HG03520 (cell line): Measurements from ENCODE around the gene N4BP2.
A peak's percentile ranks its signal among the peaks of the same experiment; 100 is the strongest.
"Not testable (repeated sequence)": the region's sequence is repeated elsewhere in the genome, so short reads cannot be mapped to it uniquely, and the experiment has no call there.

Experiments used
- ATAC-seq: cut with Tn5 transposase; IDR thresholded peaks from one replicate; pipeline ENCODE4 v1.9.1; 2021; ENCODE audit warnings: mild to moderate bottlenecking, moderate library complexity; ENCODE audit not compliant: unreplicated experiment

Gene N4BP2

DNA sequence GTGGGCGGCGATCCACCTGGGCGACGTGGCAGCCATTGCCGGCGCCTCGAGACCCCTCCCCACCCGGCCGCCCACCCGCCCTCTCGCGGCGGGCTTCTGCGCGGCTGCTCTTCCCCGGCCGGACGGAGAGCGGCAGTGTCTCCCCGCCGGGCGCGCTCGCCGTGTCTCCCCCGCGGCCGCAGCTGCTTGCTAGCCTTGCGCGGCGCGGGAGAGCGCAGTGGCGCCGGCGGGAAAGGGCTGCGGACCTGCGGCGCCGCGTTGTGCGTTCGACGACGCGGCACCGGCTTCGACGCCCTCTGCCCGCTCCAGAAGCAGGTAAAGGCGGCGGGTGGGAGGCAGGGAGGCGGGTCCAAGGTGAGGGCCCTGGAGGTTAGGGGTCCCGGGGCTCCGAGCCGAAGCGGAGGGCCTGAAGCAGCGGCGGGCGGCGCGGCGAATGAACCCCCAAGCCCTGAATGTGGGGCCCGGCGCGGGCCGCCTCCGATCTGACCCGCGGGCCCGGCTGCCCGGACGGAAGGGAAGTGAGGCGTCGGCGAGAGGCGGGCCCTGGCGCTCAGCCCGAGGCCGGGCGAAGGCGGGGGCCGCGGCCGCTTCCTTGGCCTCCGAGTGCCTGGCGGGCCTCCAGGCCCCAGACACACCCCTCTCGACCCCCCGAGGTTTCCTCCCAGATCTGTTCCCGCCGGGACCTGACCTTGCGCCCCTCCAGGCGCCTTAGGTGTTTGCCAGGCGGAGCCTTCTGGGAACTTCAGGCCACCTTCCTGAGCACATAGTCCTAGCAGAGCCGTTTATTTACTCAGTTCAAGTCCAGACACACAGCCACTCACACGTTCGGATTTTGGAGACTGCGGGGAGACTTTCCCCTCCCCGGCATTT, at the start of gene N4BP2:
TSS of gene N4BP2 (plus strand) at position 135 of the 870 bp plus-strand sequence. CDS start 40,491 bp downstream, outside the sequence.
- ATAC-seq: peak; percentile 43

DNA sequence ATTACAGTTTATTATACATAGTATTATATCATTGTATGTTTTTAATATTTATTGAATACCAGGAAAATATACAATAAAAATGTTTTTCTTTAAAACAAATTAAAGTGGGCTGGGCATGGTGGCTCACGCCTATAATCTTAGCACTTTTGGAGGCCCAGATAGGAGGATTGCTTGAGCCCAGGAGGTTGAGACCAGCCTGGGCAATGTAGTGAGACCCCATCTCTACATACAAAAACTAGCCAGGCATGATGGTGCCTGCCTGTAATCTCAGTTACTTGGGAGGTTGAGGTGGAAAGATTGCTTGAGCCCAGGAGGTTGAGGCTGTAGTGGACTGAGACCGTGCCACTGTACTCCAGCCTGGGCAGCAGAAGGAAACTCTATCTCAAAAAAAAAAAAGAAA, 40.6 kb upstream of the N4BP2 start:
- no peak for ATAC-seq

DNA sequence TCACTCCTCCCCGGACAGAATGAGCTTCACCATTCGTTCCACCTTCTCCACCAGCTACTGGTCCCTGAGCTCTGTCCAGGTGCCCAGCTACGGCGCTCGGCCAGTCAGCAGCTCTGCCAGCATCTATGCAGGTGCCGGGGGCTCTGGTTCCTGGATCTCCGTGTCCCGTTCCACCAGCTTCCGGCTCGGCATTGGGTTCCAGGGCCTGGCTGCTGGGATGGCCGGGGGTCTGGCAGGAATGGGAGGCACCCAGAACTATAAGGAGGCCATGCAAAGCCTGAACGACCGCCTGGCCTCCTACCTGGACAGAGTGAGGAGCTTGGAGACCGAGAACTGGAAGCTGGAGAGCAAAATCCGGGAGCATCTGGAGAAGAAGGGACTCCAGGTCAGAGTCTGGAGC, 36.4 kb upstream of the N4BP2 start:
- no peak for ATAC-seq

DNA sequence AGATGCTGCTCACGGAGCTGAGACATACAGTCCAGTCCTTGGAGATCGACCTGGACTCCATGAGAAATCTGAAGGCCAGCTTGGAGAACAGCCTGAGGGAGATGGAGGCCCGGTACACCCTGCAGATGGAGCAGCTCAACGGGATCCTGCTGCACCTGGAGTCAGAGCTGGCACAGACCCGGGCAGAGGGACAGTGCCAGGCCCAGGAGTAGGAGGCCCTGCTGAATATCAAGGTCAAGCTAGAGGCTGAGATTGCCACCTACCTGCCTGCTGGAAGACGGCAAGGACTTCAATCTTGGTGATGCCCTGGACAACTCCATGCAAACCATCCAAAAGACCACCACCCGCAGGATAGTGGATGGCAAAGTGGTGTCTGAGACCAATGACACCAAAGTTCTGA, 35.5 kb upstream of the N4BP2 start:
- ATAC-seq: not testable (repeated sequence)

DNA sequence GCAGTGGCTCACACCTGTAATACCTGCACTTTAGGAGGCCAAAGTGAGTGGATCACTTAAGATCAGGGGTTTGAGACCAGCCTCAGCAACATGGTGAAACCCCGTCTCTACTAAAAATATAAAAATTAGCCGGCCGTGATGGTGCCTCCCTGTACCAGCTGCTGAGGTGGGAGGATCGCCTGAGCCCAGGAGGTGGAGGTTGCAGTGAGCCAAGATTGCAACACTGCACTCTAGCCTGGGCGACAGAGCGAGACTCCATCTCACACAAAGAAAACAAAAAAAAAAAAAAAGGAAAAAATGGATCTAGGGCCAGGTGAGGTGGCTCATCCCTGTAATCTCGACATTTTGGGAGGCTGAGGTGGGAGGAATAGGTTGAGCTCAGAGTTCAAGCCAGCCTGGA, 32.6 kb upstream of the N4BP2 start:
- not testable (repeated sequence) for ATAC-seq

DNA sequence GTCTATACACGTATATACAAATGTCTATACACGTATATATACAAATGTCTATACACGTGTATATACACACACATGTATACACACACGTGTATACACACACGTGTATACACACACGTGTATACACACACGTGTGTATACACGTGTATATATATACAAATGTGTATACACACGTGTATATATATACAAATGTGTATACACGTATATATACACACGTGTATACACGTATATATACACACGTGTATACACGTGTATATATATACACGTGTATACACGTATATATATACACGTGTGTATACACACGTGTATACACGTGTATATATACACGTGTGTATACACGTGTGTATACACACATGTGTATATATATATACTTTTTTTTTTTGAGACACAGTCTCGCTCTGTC, 23.9 kb upstream of the N4BP2 start:
- ATAC-seq: no peak

DNA sequence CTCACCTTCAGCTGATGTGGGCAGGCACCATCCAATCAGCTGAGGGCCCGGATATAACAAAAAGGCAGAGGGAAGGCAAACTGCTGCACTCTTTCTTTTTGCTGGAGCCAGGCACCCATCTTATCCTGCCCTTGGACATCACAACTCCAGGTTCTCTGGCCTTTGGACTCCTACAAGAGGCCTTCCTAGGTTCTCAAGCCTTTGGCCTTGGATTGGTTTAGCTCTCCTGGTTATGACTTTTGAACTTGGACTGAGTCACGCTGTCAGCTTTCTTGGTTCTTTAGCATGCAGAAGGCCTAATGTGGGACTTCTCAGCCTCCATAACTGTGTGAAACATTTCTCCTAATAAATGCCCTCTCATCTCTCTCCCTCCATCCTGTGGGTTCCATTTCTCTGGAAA, 23.0 kb upstream of the N4BP2 start:
- ATAC-seq: no peak

DNA sequence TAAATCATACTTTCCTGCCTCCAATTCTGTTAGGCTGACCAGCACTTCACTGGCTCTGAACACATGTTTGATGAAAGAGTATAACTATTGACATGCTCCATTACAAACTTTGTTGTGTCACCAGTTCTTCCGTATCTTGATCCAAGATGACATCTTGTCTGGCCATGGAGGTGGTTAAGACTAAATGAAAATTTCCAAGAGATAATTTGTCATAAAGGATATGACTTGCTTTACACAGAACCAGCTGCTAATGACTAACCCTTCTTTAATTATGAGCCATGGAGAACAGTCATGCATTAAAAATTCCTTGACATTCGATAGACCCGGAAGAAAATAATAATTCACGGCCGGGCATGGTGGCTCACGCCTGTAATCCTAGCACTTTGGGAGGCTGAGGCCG, 17.7 kb upstream of the N4BP2 start:
- ATAC-seq: no peak

DNA sequence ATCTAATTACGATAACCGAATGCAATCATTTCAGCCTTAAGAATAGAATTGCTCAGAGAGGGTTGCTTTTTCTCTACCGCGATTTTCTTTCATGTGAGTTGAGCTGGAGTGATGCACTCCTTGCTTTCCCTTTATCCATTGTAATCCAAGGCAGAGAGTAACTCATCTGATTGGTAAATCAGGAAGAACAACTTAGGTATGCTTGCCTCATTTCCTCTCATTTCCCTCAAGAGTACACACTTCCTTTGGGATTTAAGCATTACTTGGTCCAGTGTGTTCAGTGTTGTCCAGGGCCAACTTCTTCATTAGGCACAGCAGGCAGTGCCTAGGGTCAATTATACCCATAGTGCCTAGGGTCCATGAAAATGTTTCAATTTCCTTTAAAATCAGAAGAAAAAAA, 15.7 kb upstream of the N4BP2 start:
- ATAC-seq: no peak

DNA sequence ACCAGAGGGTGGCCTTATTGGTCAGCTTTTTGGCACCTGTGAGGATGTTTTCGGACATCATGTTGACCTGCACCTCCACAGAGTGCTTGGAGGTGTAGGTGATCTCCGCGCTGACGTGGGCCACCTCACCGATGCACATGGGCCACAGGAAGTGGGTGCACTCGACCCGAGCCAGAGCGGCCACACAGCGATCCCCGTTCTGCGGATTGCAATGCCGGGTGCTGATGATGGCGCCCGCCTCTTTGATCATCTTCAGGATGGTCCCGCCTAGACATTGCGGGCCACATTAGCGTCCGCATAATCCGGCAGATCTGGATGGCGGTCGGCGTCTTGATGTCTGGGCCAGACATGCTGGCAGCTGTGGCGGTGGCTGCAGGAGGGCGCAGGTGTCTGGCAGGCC, 12.9 kb upstream of the N4BP2 start:
- no peak for ATAC-seq

DNA sequence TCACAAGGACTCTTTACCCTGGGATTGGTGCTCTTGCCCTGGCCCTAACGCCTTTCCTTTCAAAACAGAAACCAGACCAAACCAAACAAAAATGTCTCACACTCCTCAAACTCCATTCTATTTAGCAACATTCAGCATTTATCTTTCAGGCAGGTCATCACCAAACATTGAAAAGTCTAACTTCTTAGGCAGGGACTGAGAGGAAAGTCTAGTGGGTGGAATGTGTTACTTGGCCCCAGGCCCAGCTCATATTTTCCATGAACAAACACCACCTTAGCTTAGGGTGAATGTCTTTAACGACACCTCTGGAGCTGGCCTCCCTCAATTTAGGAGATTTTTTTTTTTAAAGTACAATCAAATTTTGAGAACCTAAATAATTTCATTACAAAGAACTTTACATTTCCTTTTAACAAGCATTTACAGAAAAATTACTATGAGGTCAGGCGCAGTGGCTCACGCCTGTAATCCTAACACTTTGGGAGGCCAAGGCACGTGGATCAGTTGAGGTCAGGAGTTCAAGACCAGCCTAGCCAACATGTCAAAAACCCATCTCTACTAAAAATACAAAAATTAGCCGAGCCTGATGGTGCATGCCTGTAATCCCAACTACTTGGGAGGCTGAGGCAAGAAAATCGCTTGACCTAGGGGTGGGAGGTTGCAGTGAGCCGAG, 10.2 kb upstream of the N4BP2 start:
- ATAC-seq: no peak

DNA sequence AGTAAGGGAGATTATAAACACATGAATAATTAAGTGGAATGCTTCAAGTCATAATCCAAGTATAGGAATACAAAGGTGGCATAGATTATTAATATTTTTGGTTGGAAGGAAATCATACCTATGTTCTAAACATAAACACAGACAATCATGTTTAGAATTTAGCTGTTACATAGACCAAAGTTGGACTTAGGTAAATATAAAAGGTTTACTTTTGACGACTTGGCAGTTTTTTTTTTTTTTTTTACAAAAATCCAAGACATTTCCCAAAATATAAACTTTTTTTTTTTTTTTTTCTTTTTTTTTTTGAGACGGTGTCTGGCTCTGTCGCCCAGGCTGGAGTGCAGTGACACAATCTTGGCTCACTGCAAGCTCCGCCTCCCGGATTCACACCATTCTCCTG, 3.5 kb upstream of the N4BP2 start:
- no peak for ATAC-seq

DNA sequence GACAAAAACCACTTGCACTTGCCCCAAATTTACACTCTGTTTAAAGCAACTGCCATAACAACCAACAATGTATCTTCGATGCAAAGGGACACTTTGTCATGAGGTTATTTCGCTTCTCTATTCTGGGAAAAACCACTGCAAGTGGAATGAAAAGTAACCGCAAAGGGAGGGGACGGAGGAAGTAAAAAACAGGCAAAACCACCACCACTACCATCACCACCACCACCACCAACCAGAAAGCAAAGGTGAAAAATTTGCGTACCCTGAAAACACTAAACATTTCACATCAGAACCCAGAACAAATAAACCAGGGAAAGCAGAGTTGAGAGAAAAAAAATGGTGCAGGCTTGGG, 1.2 kb upstream of the N4BP2 start:
- no peak for ATAC-seq

DNA sequence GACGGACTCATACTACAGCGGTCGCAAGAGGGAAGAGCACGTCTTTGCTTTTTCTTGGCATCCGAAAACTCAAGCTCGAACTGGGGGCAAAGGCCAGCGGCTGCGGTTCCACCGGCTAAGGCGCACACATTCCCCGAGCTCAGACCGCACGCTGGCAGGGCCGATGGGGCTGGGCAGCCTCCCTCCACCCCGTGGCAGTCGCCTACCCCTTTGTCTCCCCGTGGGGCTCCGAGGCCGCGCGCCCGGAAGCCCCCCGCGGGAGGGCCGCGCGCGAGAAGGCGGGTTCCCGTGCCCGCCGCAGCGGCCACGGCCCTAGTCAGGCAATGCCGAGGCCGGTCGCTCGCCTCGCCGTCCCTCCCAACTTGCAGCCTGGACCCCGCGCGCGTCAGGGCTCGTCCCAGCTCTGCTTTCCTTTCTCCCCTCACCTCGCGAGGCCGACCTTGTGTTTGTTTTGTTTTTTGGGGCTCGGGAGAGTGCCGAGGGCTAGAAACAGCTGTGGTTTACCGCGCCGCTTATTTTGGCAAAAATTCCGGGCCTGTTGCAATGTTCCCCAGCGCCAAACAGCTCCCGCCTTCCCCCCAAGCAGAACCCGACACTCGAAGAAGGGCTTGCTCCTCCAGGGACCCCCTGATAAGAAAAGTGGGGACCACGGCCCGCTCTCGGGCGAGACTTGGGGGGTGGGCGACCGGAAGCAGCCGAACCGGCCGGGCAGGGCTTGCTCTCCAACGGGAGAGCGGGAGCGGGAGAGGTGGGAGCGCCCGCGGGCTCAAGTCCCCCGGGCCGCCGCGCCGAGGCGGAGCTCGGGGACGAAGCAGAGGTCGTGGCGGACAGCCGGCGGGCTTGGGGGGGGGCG, 561 bp upstream of the N4BP2 start:
- ATAC-seq: no peak

DNA sequence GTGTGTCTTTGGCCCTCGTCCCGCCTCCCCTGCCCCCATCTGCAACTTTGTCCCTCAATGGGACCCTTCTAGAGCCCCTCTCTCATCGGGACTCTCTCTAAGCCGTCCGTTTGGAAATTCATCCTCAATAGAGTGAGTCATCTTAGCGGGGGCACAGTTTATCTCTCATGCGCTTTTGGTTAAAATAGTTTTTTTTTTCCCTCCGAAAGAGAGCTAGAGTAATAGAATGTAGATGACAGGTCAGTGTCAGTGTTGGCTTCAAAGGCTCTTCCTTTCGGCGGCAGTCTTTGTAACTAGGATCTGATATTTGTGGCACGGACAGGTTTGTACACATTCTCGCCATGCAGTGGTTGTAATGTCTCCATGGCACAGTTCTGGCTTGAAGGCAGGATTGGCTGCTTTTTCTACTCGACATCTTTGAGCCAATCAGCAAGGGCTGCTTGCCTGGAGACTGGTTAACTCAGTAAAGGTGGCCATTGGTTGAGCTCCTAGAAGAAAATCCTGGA, 989 bp downstream of the N4BP2 start:
- peak; percentile 68 for ATAC-seq

DNA sequence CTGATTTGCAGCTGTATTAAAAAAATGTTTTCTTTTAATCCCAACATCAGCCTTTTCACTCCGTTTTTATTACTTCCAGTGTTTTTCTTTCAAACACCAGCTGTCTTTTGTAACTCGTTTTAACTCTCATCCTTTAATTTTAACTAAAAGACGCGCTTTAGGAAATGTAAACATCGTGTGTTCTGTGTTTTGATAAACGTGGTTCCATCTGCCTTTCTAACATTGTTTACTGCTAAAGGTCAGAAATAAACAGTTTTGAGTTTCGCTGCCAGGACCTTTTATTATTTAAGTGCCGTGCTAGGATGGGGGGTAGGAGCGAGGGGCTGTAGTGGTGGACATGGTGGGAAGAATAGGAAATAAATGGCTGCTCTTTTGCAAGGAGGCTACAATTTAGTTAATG, 1.5 kb downstream of the N4BP2 start:
- no peak for ATAC-seq

DNA sequence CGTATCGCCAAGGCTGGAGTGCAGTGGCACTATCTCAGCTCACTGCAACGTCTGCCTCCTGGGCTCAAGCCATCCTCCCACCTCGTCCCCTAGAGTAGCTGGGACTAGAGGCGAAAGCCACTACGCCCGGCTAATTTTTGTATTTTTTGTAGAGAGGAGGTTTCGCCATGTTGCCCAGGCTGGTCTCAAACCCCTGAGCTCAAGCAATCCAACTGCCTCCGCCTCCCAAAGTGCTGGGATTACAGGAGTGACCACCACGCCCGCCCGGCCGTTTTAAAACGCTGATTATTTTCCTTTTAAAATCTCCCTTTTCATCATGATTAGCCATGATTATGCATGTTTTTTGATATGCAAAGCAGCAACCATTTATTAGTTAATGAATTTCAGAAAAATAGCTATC, 2.2 kb downstream of the N4BP2 start:
- no peak for ATAC-seq

DNA sequence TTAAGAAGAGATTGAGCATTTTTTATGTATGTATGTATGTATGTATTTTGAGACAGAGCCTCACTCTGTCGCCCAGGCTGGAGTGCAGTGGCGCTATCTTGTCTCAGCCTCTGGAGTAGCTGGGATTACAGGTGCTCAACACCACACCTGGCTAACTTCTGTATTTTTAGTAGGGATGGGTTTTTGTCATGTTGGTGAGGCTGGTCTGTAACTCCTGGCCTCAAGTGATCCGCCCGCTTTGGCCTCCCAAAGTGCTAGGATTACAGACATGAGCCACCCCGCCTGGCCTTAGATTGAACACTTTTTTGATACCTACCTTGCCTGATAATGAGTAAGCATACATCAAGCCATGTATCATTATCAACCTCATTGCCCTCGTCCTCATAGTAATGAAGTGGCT, 2.7 kb downstream of the N4BP2 start:
- ATAC-seq: no peak

DNA sequence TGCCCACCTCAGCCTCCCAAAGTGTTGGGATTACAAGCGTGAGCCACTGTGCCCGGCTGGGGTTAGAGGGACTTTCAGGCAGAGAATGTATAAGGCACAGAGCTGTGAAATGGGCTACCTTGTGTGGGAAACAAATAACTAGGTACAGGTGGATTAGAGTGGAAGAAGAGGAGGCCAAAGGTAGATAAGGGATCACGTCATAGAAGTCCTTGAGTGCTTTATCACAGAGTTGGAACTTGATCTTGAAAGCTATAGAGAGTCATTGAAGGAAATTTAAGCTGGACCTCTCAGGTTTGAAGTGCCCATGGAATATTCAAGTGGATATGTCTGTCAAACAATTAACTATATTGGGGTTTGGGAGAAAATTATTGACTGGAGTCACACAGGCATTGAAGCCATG, 8.4 kb downstream of the N4BP2 start:
- no peak for ATAC-seq

DNA sequence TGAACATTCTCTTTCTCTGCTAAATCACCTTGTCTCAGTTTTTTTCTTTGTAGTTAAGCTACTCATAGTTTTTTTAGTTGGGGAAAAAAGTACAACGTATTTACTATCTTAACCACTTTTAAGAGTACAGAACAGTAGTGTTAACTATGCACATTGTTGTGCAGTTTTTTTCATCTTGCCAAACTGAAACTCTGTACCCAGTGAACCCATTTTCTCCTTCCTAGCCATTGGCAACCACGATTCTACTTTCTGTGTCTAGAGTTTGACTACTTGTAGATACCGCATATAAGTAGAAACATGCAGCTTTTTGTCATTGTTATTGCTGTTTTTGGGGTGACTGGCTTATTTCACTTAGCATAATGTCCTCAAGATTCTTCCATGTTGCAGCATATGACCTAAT, 10.0 kb downstream of the N4BP2 start:
- no peak for ATAC-seq

DNA sequence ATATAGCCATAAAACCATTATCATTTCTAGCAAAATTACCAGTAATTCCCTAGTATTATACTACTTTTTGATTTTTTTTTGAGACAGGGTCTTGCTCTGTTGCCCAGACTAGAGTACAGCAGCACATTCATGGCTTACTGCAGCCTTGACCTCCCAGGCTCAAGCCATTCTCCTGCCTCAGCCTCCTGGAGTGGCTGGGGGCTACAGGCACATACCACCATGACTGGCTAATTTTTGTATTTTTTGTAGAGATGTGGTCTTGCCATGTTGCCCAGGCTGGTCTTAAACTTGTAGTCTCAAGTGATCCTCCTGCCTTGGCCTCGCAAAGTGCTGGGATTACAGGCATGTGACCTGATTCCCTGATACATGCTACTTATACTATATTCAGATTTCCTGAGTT, 13.7 kb downstream of the N4BP2 start:
- no peak for ATAC-seq
